ENCODE measurements around the gene PCDH1.

The PCDH1 gene

GRCh38 chr5:141835928-141836670 lies 42.1 kb downstream of the PCDH1 start:
- no peak for TF ChIP-seq CTCF (conservative IDR thresholded peaks at IDR 0.05; ENCODE audit: control insufficient read depth, insufficient read depth, low read depth, low read length)
- no peak overlapping the region for H3K4me3 ChIP-seq (ENCODE audit: control insufficient read depth, low read depth, low read length)
- peak; percentile 34 for DNase-seq (ENCODE audit: low read depth)

- TF ChIP-seq CTCF (conservative IDR thresholded peaks at IDR 0.05; ENCODE audit: control insufficient read depth, insufficient read depth, low read depth, low read length) = no peak
These were observed 43.9 kb downstream of the PCDH1 start for GRCh38 chr5:141834331-141834730.

GRCh38 chr5:141832131-141832530 lies 46.1 kb downstream of the PCDH1 start:
- no peak for TF ChIP-seq CTCF (conservative IDR thresholded peaks at IDR 0.05; ENCODE audit: control insufficient read depth, insufficient read depth, low read depth, low read length)
- no peak for DNase-seq (ENCODE audit: low read depth)
- no peak overlapping the region for H3K4me3 ChIP-seq (ENCODE audit: control insufficient read depth, low read depth, low read length)

More at GRCh38 chr5:141834331-141834730, 43.9 kb downstream of the PCDH1 start:
- DNase-seq (ENCODE audit: low read depth) = no peak
- no peak overlapping the region for H3K4me3 ChIP-seq (ENCODE audit: control insufficient read depth, low read depth, low read length)

GRCh38 chr5:141828162-141828561 lies 50.0 kb downstream of the PCDH1 start:
- TF ChIP-seq CTCF (conservative IDR thresholded peaks at IDR 0.05; ENCODE audit: control insufficient read depth, insufficient read depth, low read depth, low read length) = no peak
- DNase-seq (ENCODE audit: low read depth) = no peak

GRCh38 chr5:141826674-141827073 lies 51.5 kb downstream of the PCDH1 start:
- no peak for DNase-seq (ENCODE audit: low read depth)
- no peak for TF ChIP-seq CTCF (conservative IDR thresholded peaks at IDR 0.05; ENCODE audit: control insufficient read depth, insufficient read depth, low read depth, low read length)
- no peak overlapping the region for H3K4me3 ChIP-seq (ENCODE audit: control insufficient read depth, low read depth, low read length)

More at GRCh38 chr5:141828162-141828561, 50.0 kb downstream of the PCDH1 start:
- no peak overlapping the region for H3K4me3 ChIP-seq (ENCODE audit: control insufficient read depth, low read depth, low read length)

GRCh38 chr5:141825791-141826560 lies 52.2 kb downstream of the PCDH1 start:
- TF ChIP-seq CTCF (conservative IDR thresholded peaks at IDR 0.05; ENCODE audit: control insufficient read depth, insufficient read depth, low read depth, low read length) = peak; percentile 45
- no peak overlapping the region for H3K4me3 ChIP-seq (ENCODE audit: control insufficient read depth, low read depth, low read length)
- peak; percentile 24 for DNase-seq (ENCODE audit: low read depth)

Measured in fibroblast of mammary gland (primary cell).